ENCODE results near the gene GSK3A. TPM values are rescaled to one million over a fixed set of nuclear protein-coding genes. Genes with fewer than 3 reads are reported as not detected.

The GSK3A gene
- total and polyA plus RNA-seq, 2 of the 4 experiments (the other 2 are of a cell fraction), result 8.1 to 43.3 TPM

DNA sequence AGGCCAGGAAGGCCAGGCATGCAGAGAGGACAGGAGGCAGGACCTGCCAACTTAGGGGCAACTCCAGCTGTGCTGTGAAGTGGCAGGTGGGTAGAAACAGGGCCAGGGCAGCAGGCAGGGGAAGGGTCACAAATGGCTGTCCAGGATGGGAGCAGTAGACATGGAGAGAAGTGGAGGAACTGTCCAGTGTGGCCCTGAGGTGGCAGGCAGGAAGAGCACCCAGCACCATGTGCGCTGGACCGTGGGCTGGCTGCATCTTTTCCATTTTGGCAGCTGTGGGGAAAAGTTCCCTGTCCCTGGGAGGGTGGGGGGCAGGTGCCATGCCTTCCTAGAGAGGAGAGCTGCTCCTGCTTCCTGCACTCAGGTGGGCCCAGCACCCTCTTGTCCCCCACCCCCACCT, 38.7 kb downstream of the GSK3A start:
- Histone ChIP-seq H3K4me2 (ENCODE audit: low read depth, low read length) (no peak overlapping the region), H2BK20ac (ENCODE audit: low read depth, low read length) (no peak overlapping the region), H4K5ac (ENCODE audit: low read depth, low read length) (no peak overlapping the region), H2AFZ (replicated peaks; ENCODE audit: low read length, poor library complexity) (no peak overlapping the region), H4K8ac (ENCODE audit: low read depth in 2 of 2, low read length in 2 of 2) (no peak overlapping the region), H4K91ac (ENCODE audit: insufficient read depth, low read depth, low read length) (no peak overlapping the region), H3K4ac (ENCODE audit: low read depth, low read length) (no peak overlapping the region), H2BK15ac (ENCODE audit: low read depth, low read length) (no peak overlapping the region), H2BK120ac (ENCODE audit: low read depth, low read length) (no peak overlapping the region), H3K27me3 (ENCODE audit: control insufficient read depth, insufficient read depth, low read length) (no peaks in the 10 kb centered on the region), H3K56ac (ENCODE audit: extremely low read depth, insufficient read depth, low read length) (no peak overlapping the region), H2AK5ac (ENCODE audit: low read depth, low read length) (no peak overlapping the region), H3K9me1 (ENCODE audit: insufficient read depth, low read length) (peaks cover 46% of the 10 kb centered on the region), H2BK5ac (ENCODE audit: low read depth, low read length, poor library complexity, severe bottlenecking) (no peak overlapping the region), H3K23ac (ENCODE audit: low read depth, low read length) (no peak overlapping the region), H3K27ac (ENCODE audit: insufficient read depth, low read length) (no peak overlapping the region), H3K14ac (replicated peaks; ENCODE audit: low read depth, low read length) (no peak overlapping the region), H3K4me3 (ENCODE audit: insufficient read depth, low read depth, low read length) (no peak overlapping the region), H3K36me3 (ENCODE audit: control insufficient read depth, insufficient read depth, low read length) (peaks cover 57% of the 10 kb centered on the region), H3K9me3 (ENCODE audit: control insufficient read depth, insufficient read depth, low read length) (no peaks in the 10 kb centered on the region), H3K18ac (ENCODE audit: low read depth, low read length) (no peak overlapping the region), H3K79me1 (ENCODE audit: low read depth in 1 of 2, low read length in 2 of 2) (peaks cover 19 to 89% of the 10 kb centered on the region in 2 experiments), H3K9ac (ENCODE audit: low read depth, low read length) (no peak overlapping the region), H2AK9ac (replicated peaks; ENCODE audit: low read depth, low read length, poor library complexity) (peak overlapping the region; percentile 59), H4K20me1 (ENCODE audit: insufficient read depth, low read length) (peaks cover 9% of the 10 kb centered on the region), H3K4me1 (ENCODE audit: control insufficient read depth, insufficient read depth, low read length) (peaks cover 13% of the 10 kb centered on the region)
- BruUV-seq (replicated peaks), result no TSS peak
- ChIA-PET CTCF (no interaction called here), POLR2A (ENCODE audit: unreplicated experiment) (no interaction called here)
- TF ChIP-seq FOS (IDR thresholded peaks at IDR 0.05; ENCODE audit: low read depth, low read length) (no peak), ELK1 (IDR thresholded peaks at IDR 0.05; ENCODE audit: borderline replicate concordance, low read depth, low read length) (no peak), RCOR1 (IDR thresholded peaks at IDR 0.05; ENCODE audit: insufficient replicate concordance, low read length) (no peak), NFE2L2 (IDR thresholded peaks at IDR 0.05; ENCODE audit: low read depth, low read length) (no peak), CTCF (conservative IDR thresholded peaks at IDR 0.05; ENCODE audit: low read depth, low read length) (no peak)
- DNase-seq (no peak), ATAC-seq (ENCODE audit: low read depth) (no peak)
- WGBS, 2 experiments (ENCODE audit: extremely low coverage in 2 of 2, insufficient read length in 1 of 2), result no CpG with 5 or more reads among the region's 2 CpGs
- in situ Hi-C loops (cut with MboI; ENCODE audit: low sequenced_read_pairs), result no loop called here
- intact Hi-C loops (cut with micrococcal nuclease), result no loop called here
- dilution Hi-C loops (cut with HindIII; ENCODE audit: low sequenced_read_pairs, unreplicated experiment), result no loop called here

All from IMR-90 (cell line).